ENCODE measurements around the gene MBOAT7.

GRCh38 chr19:54133957-54134590 lies 55.3 kb downstream of the MBOAT7 start:
- TF ChIP-seq SUZ12 (IDR thresholded peaks at IDR 0.05; ENCODE audit: low read length) (no peak), CTCF (IDR thresholded peaks at IDR 0.05; ENCODE audit: control extremely low read depth in 1 of 3, insufficient read depth in 1 of 3, low read depth in 1 of 3, low read length in 3 of 3) (no peak), POU5F1 (IDR thresholded peaks at IDR 0.05; ENCODE audit: low read depth, low read length) (no peak), RXRA (IDR thresholded peaks at IDR 0.05; ENCODE audit: insufficient read depth, low read depth, low read length) (no peak), EZH2 (IDR thresholded peaks at IDR 0.05; ENCODE audit: low read depth, low read length, severe bottlenecking) (no peak), SP1 (IDR thresholded peaks at IDR 0.05; ENCODE audit: low read depth, low read length) (no peak), PHF8 (conservative IDR thresholded peaks at IDR 0.05; ENCODE audit: low read depth, low read length) (no peak), RAD21 (IDR thresholded peaks at IDR 0.05 in 1 of 2, conservative IDR thresholded peaks at IDR 0.05 in 1 of 2; ENCODE audit: low read depth in 2 of 2, low read length in 2 of 2) (no peak), MAFK (IDR thresholded peaks at IDR 0.05; ENCODE audit: low read depth, low read length) (no peak), SRF (IDR thresholded peaks at IDR 0.05; ENCODE audit: low read depth, low read length) (no peak), POLR2AphosphoS5 (IDR thresholded peaks at IDR 0.05; ENCODE audit: low read depth, low read length) (no peak), JUN (IDR thresholded peaks at IDR 0.05; ENCODE audit: low read depth, low read length) (no peak)
